ENCODE data around the gene CPED1. TPM values are rescaled to one million over a fixed set of nuclear protein-coding genes. Genes with fewer than 3 reads are reported as not detected.

The CPED1 gene
- total RNA-seq, 1 experiment from 2014 or later, result 0.39 TPM

GRCh38 chr7:120942861-120943260 lies 45.6 kb upstream of the CPED1 start:
- Histone ChIP-seq H3K36me3 (ENCODE audit: control insufficient read depth, insufficient read depth, low read length) (no peaks in the 10 kb centered on the region), H3K27me3 (ENCODE audit: control insufficient read depth, insufficient read depth, low read length) (peaks cover 9% of the 10 kb centered on the region), H3K4me3 (ENCODE audit: low read depth in 2 of 2, low read length in 2 of 2) (no peak overlapping the region), H3K4me1 (ENCODE audit: control insufficient read depth, insufficient read depth, low read length) (no peaks in the 10 kb centered on the region), H3K27ac (ENCODE audit: low read length) (no peak overlapping the region), H3K9me3 (ENCODE audit: control insufficient read depth, insufficient read depth, low read depth, low read length) (no peaks in the 10 kb centered on the region)
- DNase-seq (ENCODE audit: low read depth, low spot score), result no peak
- in situ Hi-C loops (cut with HindIII; ENCODE audit: low pct_unique_long_range_greater_than_20kb, low sequenced_read_pairs), result no loop called here
- POLR2A ChIA-PET, result no interaction called here
- intact Hi-C loops (cut with micrococcal nuclease; ENCODE audit: unreplicated experiment), result no loop called here
- no peak for TF ChIP-seq TCF7L2 (IDR thresholded peaks at IDR 0.05; ENCODE audit: low read depth, low read length)
- no peak for TF ChIP-seq POLR2AphosphoS5 (IDR thresholded peaks at IDR 0.05; ENCODE audit: low read depth, low read length)
- no peak for TF ChIP-seq REST (IDR thresholded peaks at IDR 0.05; ENCODE audit: insufficient read depth in 1 of 2, low read depth in 2 of 2, low read length in 1 of 2)
- TF ChIP-seq SIN3A (IDR thresholded peaks at IDR 0.05; ENCODE audit: borderline replicate concordance, insufficient read depth, low read depth, low read length), result no peak
- TF ChIP-seq CTCF (IDR thresholded peaks at IDR 0.05), result no peak
- ATAC-seq, result no peak
- CTCF ChIA-PET, result no interaction called here
- no TSS peak for BruUV-seq (replicated peaks)

- intact Hi-C loops (cut with micrococcal nuclease; ENCODE audit: unreplicated experiment) (no loop called here), in situ Hi-C loops (cut with HindIII; ENCODE audit: low pct_unique_long_range_greater_than_20kb, low sequenced_read_pairs) (no loop called here)
- no peak for TF ChIP-seq POLR2AphosphoS5 (IDR thresholded peaks at IDR 0.05; ENCODE audit: low read depth, low read length)
- no peak for TF ChIP-seq SIN3A (IDR thresholded peaks at IDR 0.05; ENCODE audit: borderline replicate concordance, insufficient read depth, low read depth, low read length)
- no peak for TF ChIP-seq CTCF (IDR thresholded peaks at IDR 0.05)
- no peak for TF ChIP-seq TCF7L2 (IDR thresholded peaks at IDR 0.05; ENCODE audit: low read depth, low read length)
- TF ChIP-seq REST (IDR thresholded peaks at IDR 0.05; ENCODE audit: insufficient read depth in 1 of 2, low read depth in 2 of 2, low read length in 1 of 2), result no peak
- no peak overlapping the region for H3K4me3 ChIP-seq (ENCODE audit: low read depth in 2 of 2, low read length in 2 of 2)
- ChIA-PET POLR2A (no interaction called here), CTCF (no interaction called here)
- H3K9me3 ChIP-seq (ENCODE audit: control insufficient read depth, insufficient read depth, low read depth, low read length), result no peaks in the 10 kb centered on the region
- H3K4me1 ChIP-seq (ENCODE audit: control insufficient read depth, insufficient read depth, low read length), result peaks cover 6% of the 10 kb centered on the region; the same call in 1 of the 2 replicates
- BruUV-seq (replicated peaks), result no TSS peak
- no peak overlapping the region for H3K27ac ChIP-seq (ENCODE audit: low read length)
- H3K27me3 ChIP-seq (ENCODE audit: control insufficient read depth, insufficient read depth, low read length), result peaks cover 9% of the 10 kb centered on the region
- H3K36me3 ChIP-seq (ENCODE audit: control insufficient read depth, insufficient read depth, low read length), result no peaks in the 10 kb centered on the region
- DNase-seq (ENCODE audit: low read depth, low spot score) (no peak), ATAC-seq (no peak)
Observed at GRCh38 chr7:120944826-120945562, 43.5 kb upstream of the CPED1 start.
